ENCODE data around the gene SS18L1.

DNA sequence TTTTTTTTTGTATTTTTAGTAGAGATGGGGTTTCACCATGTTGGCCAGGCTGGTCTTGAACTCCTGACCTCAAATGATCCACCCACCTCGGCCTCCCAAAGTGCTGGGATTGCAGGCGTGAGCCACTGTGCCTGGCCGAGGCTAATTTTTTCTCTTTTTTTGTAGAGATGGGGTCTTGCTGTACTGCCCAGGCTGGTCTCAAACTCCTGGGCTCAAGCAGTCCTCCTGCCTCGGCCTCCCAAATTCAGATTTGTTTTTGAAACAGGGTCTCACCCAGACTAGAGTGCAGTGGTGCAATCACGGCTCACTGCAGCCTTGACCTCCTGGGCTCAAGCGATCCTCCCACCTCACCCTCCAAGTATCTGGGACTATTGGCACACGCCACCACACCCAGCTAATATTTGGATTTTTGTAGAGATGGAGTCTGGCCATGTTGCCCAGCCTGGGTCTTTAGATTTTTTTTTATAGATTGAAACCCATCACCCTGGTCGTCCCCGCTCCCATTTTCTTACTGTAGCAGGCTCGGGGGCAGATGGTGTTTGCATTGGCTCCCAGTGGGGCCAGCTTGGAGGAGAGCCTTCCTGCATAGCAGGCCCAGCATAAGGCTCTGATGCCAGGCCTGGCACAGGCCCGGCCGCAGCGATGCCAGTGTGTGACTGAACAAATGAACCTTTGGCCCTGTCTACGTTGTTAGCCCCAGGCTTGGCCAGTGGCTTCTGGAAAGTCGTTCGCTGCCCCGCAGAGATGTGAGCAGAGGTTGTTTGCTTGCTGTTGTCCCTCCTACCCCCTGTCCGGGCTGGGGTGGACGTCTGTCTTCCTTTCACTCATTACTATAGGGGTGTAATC lies 35.0 kb downstream of the SS18L1 start:
- no peak for TF ChIP-seq POLR2A (IDR thresholded peaks at IDR 0.05; ENCODE audit: low read depth, low read length)
- TF ChIP-seq POU2F2 (IDR thresholded peaks at IDR 0.05; ENCODE audit: low read depth, low read length), result no peak
- TF ChIP-seq POLR2AphosphoS5 (IDR thresholded peaks at IDR 0.05; ENCODE audit: low read depth, low read length), result no peak
- no peak for TF ChIP-seq SPI1 (IDR thresholded peaks at IDR 0.05; ENCODE audit: low read depth, low read length)
